ENCODE data around the gene LST1. TPM values are rescaled to one million over a fixed set of nuclear protein-coding genes. Genes with fewer than 3 reads are reported as not detected.

LST1 gene
- total and polyA plus RNA-seq, 2 of the 4 experiments (the other 2 are of a cell fraction): not detected

DNA sequence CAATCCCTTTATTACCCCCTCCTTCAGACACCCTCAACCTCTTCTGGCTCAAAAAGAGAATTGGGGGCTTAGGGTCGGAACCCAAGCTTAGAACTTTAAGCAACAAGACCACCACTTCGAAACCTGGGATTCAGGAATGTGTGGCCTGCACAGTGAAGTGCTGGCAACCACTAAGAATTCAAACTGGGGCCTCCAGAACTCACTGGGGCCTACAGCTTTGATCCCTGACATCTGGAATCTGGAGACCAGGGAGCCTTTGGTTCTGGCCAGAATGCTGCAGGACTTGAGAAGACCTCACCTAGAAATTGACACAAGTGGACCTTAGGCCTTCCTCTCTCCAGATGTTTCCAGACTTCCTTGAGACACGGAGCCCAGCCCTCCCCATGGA, 8.5 kb upstream of the LST1 start:
- no CpG with 5 or more reads among the region's 3 CpGs for WGBS, 2 experiments (ENCODE audit: extremely low coverage in 2 of 2, insufficient read length in 1 of 2)

More for the DNA sequence above, 8.5 kb upstream of the LST1 start:
- DNase-seq (no peak), ATAC-seq (ENCODE audit: low read depth) (no peak)
- H2BK20ac ChIP-seq (ENCODE audit: low read depth, low read length): no peak overlapping the region
- intact Hi-C loops (cut with micrococcal nuclease): no loop called here
- H3K4me2 ChIP-seq (ENCODE audit: low read depth, low read length): no peak overlapping the region
- no TSS peak for BruUV-seq (replicated peaks)
- H3K4me3 ChIP-seq (ENCODE audit: insufficient read depth, low read depth, low read length): no peak overlapping the region
- H3K56ac ChIP-seq (ENCODE audit: extremely low read depth, insufficient read depth, low read length): no peak overlapping the region
- no peak overlapping the region for H2AK5ac ChIP-seq (ENCODE audit: low read depth, low read length)
- no peaks in the 10 kb centered on the region; the same call in 1 of the 2 replicates for H3K9me1 ChIP-seq (ENCODE audit: insufficient read depth, low read length)
- ChIA-PET CTCF (interaction anchor here (1.1 to 1.2 kb wide), 2 partner anchors 26 to 31 kb away, joined by 3 read pairs; partner anchors contain the start of gene ATP6V1G2), POLR2A (ENCODE audit: unreplicated experiment) (no interaction called here)
- H3K79me1 ChIP-seq (ENCODE audit: low read depth in 1 of 2, low read length in 2 of 2): no peaks in the 10 kb centered on the region
- no peak overlapping the region for H2BK120ac ChIP-seq (ENCODE audit: low read depth, low read length)
- TF ChIP-seq POLR2A (IDR thresholded peaks at IDR 0.05; ENCODE audit: low read depth, low read length) (no peak), RCOR1 (IDR thresholded peaks at IDR 0.05; ENCODE audit: insufficient replicate concordance, low read length) (no peak), MAZ (IDR thresholded peaks at IDR 0.05; ENCODE audit: borderline replicate concordance, low read depth, low read length) (no peak), RFX5 (IDR thresholded peaks at IDR 0.05; ENCODE audit: low read depth, low read length) (no peak), CEBPB (IDR thresholded peaks at IDR 0.05; ENCODE audit: low read depth, low read length) (no peak), MAFK (IDR thresholded peaks at IDR 0.05; ENCODE audit: low read depth, low read length) (no peak), NFE2L2 (IDR thresholded peaks at IDR 0.05; ENCODE audit: low read depth, low read length) (no peak), BHLHE40 (IDR thresholded peaks at IDR 0.05; ENCODE audit: low read depth, low read length) (no peak)
- TF ChIP-seq, protein P1, sequence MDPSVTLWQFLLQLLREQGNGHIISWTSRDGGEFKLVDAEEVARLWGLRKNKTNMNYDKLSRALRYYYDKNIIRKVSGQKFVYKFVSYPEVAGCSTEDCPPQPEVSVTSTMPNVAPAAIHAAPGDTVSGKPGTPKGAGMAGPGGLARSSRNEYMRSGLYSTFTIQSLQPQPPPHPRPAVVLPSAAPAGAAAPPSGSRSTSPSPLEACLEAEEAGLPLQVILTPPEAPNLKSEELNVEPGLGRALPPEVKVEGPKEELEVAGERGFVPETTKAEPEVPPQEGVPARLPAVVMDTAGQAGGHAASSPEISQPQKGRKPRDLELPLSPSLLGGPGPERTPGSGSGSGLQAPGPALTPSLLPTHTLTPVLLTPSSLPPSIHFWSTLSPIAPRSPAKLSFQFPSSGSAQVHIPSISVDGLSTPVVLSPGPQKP (IDR thresholded peaks at IDR 0.05; ENCODE audit: borderline replicate concordance, low read depth, low read length): no peak
- H3K9me3 ChIP-seq (ENCODE audit: control insufficient read depth, insufficient read depth, low read length): no peaks in the 10 kb centered on the region
- H3K14ac ChIP-seq (replicated peaks; ENCODE audit: low read depth, low read length): no peak overlapping the region
- no peak overlapping the region for H3K27ac ChIP-seq (ENCODE audit: insufficient read depth, low read length)
- no peaks in the 10 kb centered on the region for H4K20me1 ChIP-seq (ENCODE audit: insufficient read depth, low read length)
- no peak overlapping the region for H4K5ac ChIP-seq (ENCODE audit: low read depth, low read length)
- no peak overlapping the region for H4K8ac ChIP-seq (ENCODE audit: low read depth in 2 of 2, low read length in 2 of 2)
- H4K91ac ChIP-seq (ENCODE audit: insufficient read depth, low read depth, low read length): no peak overlapping the region
- no peak overlapping the region for H3K23ac ChIP-seq (ENCODE audit: low read depth, low read length)
- H3K4me1 ChIP-seq (ENCODE audit: control insufficient read depth, insufficient read depth, low read length): peaks cover 4% of the 10 kb centered on the region; the same call in 1 of the 2 replicates
- no peak overlapping the region for H3K18ac ChIP-seq (ENCODE audit: low read depth, low read length)
- no peak overlapping the region for H2BK5ac ChIP-seq (ENCODE audit: low read depth, low read length, poor library complexity, severe bottlenecking)
- in situ Hi-C loops (cut with MboI; ENCODE audit: low sequenced_read_pairs): no loop called here
- no peak overlapping the region for H2BK15ac ChIP-seq (ENCODE audit: low read depth, low read length)
- H3K36me3 ChIP-seq (ENCODE audit: control insufficient read depth, insufficient read depth, low read length): no peaks in the 10 kb centered on the region
- H2AFZ ChIP-seq (replicated peaks; ENCODE audit: low read length, poor library complexity): no peak overlapping the region
- H3K4ac ChIP-seq (ENCODE audit: low read depth, low read length): no peak overlapping the region
- H2AK9ac ChIP-seq (replicated peaks; ENCODE audit: low read depth, low read length, poor library complexity): no peak overlapping the region
- dilution Hi-C loops (cut with HindIII; ENCODE audit: low sequenced_read_pairs, unreplicated experiment): no loop called here
- no peak overlapping the region for H3K9ac ChIP-seq (ENCODE audit: low read depth, low read length)
- peaks cover 25% of the 10 kb centered on the region for H3K27me3 ChIP-seq (ENCODE audit: control insufficient read depth, insufficient read depth, low read length)
